GM12801 (cell line): ENCODE measurements around the gene VDR.

ENCODE experiments used
- CTCF ChIP-seq: IDR thresholded peaks from one replicate; pipeline ENCODE4 v1.5.1; 2011; ENCODE audit warnings: control low read depth; ENCODE audit not compliant: insufficient read length; ENCODE audit errors: extremely low read depth

Gene VDR

GRCh38 chr12:47900131-47901062 lies 4.4 kb downstream of the VDR start:
- no peak for TF ChIP-seq CTCF

DNA sequence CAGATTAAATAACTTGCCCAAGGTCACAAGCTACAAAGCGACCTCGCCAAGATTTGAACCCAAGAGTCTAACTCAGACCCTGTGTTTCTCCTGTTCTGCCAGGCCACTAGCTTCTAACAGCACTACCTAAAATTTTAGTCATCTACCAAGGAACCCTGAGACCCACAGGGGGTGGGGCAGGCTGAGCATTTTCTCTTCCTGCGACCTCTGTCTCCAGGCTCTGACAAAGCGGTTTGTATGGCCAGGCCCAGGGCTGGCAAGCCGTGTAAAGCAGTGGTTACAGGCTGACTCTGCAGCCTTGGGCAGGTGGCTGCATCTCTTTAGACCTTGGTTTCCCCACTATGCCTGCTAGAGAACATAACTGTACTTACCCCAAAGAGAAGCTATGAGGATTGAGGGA lies 5.3 kb downstream of the VDR start:
- TF ChIP-seq CTCF, result no peak

- no peak for TF ChIP-seq CTCF
Measured at GRCh38 chr12:47896633-47897032, 8.2 kb downstream of the VDR start.

- no peak for TF ChIP-seq CTCF
Measured at GRCh38 chr12:47896022-47896421, 8.8 kb downstream of the VDR start.

DNA sequence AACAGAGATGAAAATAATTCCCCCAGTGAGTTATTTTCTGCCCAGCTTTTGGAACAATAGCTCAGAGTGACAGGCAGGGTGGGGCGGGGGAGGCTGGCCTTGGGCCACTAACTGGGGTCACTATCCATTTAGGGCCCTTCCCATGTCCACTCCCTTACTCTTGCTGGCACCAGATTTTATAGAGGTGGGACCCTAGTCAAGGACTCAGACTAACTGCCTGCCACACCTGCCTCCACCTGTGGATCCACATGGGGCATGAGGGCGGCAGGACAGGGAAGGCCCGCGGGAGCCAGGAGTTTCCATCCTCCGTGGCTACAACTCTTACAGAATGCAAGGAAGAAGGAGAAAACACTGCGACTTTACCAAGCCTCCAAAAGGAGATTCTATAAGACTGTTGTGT lies 10.1 kb downstream of the VDR start:
- no peak for TF ChIP-seq CTCF

DNA sequence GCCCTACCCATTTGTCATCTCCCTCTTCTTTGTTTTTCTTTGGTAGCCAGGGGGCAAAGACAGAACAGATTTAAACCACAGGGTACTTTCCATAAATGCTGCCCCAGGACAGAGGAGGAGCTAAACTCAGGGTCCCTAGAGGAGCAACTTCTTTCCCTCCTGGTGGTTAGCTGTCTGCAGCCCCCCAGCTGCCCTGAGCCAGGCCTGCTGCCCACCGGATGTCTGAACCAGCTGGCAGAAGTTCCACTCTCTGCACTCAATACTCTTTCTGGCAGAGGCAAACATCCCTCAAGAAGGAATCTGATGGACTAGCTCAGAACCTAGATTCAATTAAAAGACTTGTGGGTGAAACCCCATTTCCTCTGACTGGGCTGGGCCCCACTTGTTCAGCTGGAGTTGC lies 10.7 kb downstream of the VDR start:
- TF ChIP-seq CTCF, result no peak

DNA sequence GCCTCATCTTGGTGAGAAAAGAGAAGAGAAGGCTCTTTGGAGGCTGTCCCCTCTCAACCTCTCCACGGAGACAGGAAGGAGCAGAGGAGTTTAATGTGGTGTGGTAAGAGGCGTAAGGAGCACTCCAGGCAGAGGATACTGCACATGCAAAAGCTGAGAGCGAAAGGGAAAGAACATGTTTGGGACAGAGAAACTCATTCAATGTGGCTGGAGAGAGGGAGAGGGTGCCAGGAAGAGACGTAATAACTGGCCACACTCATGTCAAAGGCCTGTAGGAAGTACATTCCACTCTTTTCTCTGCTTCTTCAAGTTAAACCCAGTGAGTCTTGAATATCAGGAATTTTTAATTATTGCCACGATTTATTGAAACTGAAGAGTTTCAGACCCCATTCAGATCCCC lies 12.0 kb downstream of the VDR start:
- no peak for TF ChIP-seq CTCF

DNA sequence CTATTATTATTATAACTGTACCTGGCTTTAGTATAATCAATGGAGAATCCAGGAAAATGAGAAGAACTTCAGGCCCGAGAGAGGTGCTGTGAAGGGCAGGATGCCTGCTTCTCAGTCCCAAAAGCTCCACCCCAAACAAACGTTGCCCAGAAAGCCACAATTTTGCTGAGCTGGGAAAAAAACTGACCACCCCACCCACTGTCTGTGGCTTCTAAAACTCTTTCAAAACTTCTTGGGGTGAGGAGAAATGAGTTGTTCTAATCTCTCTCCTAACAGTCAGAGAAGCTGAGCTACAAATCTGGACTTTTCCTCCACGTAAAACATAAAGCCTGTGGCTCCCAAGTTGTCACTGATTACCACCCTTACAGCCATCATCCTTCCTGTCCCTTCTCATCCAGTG lies 13.4 kb downstream of the VDR start:
- no peak for TF ChIP-seq CTCF
